HL-60/S4 (cell line): ENCODE results near the gene CRYGB.
"Not testable (repeated sequence)": the region's sequence is repeated elsewhere in the genome, so short reads cannot be mapped to it uniquely, and the experiment has no call there.

ENCODE experiments used
- in situ Hi-C: fragments of 300-500 bp; cut with MboI; formaldehyde crosslinking; loops from 2 replicates; pipeline ENCODE4 v1.14.3; 2022; ENCODE audit warnings: low sequenced_read_pairs

CRYGB gene

DNA sequence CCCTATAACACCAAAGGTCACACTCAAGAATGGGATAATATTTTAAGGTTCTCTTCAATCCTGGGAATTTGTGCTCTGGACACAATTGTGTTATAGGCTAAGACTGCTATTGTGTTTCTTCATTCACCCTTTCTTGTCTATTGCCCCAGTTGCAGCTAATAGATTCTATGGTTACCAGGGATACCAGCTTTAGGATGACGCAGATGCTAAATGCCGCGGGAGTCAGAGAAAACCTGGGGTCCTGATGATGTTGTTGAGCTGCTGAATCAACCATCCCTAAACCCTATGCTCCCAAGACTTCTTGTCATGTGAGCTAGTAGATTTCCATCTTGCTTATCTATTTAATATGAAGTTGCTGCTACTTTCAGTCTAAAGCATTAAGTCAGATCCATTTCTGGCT lies 27.0 kb downstream of the CRYGB start:
- in situ Hi-C loops: no loop called here

GRCh38 chr2:208117390-208117789 lies 28.6 kb downstream of the CRYGB start:
- in situ Hi-C loops: not testable (repeated sequence)

GRCh38 chr2:208112969-208113368 lies 33.0 kb downstream of the CRYGB start:
- in situ Hi-C loops: no loop called here

DNA sequence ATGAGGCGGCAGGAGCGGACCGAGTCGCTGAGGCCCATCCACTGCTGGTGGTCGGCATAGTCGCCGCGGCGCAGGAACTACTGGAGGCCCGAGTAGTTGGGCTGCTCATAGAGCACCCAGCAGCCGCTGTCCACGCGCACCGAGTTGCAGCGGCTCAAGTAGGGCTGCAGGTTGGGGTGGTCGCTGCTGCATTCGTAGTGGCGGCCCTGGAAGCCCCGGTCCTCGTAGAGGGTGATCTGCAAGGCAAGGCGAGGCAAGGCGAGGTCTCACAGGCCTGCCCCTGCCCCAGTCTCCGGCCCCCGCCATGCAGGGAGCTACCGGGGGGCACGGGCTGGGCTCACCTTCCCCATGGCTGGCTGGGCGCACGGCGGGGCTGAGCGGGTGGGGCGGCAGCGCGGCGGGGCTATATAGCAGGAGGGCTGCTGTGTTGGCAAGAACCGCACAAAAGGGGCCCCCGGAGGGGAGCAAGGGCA lies 33.6 kb downstream of the CRYGB start:
- in situ Hi-C loops: not testable (repeated sequence)

GRCh38 chr2:208103616-208104015 lies 42.3 kb downstream of the CRYGB start:
- in situ Hi-C loops: no loop called here

DNA sequence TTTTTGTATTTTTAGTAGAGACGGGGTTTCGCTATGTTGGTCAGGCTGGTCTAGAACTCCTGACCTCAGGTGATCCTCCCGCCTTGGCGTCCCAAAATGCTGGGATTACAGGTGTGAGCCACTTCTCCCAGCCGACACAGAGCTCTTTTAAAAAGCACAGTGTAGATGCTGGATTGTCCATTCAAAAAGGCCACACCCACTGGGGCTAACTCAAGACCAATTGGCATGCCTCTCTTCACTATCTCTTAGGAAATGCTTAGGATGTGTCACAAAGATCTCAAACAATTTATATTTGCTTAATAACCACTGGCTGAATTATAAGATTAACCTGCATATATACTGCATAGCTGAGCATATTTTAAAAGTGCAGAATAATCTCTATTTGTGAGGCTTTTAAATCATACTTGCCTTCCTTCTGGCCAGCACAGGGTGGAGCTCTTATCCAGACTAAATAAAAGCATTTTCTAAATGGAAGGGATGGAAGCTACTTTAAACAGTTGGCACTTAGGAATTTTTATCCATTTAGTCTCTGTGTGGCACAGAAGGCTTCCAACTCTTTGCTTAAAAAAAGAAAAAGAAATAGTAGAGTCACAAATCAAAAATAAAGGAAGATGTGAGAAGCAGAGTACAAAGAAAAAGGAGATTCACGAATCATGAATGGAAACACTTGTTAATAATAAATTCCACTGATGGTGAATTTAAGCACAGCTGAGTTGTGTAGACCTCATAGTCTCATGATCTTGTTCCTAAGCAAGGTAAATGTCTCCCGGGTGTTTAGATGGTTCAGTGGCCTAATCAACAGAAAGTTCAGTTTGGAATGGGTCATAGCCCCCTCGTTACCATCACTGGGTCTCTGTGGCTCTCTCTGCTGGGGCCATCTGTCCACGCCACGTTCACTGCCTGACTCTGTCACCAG lies 44.0 kb downstream of the CRYGB start:
- in situ Hi-C loops: no loop called here

- in situ Hi-C loops: no loop called here
Observed at GRCh38 chr2:208099682-208100470, 46.1 kb downstream of the CRYGB start.

- in situ Hi-C loops: not testable (repeated sequence)
Observed at GRCh38 chr2:208098701-208099100, 47.3 kb downstream of the CRYGB start.

- in situ Hi-C loops: no loop called here
Observed at GRCh38 chr2:208098267-208098666, 47.7 kb downstream of the CRYGB start.

DNA sequence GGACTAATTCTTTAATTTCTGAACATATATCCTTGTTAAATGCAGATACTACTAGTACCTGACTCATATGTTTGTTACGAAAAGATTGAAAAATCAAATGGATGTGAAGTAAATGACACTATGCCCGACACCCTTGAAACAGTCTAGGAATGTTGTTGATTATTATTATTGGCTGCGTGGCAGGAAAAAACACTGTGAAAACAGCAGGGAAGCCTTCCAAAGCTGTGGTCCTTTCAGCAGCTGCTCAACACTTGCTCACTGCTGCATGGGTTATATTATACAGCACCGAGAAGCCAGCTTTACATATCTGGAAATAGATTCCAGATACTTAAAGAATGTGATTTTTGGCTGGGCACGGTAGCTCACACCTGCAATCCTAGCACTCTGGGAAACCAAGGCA lies 48.2 kb downstream of the CRYGB start:
- in situ Hi-C loops: no loop called here

- in situ Hi-C loops: no loop called here
Observed at GRCh38 chr2:208097313-208097712, 48.6 kb downstream of the CRYGB start.

DNA sequence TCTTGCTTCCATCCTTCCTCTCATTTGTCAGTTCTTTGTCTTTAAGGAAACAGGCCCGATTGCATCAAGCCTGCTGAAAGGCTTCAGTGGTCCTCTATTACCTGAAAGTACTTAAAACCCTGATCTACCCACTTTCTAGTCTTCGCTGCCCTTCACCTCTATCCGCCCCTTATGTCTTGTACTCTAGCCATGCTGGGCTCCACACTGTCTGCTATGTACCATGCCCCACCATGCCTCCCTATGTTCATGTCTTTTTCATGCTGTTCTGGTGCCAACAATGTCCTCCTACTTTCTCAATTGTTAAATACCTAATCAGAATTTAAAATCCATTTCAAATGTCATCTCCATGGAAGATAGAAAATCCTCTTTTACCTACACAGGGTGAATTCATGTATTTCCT lies 49.9 kb downstream of the CRYGB start:
- in situ Hi-C loops: no loop called here

GRCh38 chr2:208093128-208093527 lies 52.8 kb downstream of the CRYGB start:
- in situ Hi-C loops: no loop called here
